ENCODE measurements around the gene HOXA3. TPM values are rescaled to one million over a fixed set of nuclear protein-coding genes. Genes with fewer than 3 reads are reported as not detected.

Gene HOXA3
- total and polyA plus RNA-seq, 2 of the 13 experiments (the other 11 are each of a cell fraction or from before 2014, with no cell fraction given), result 2.9 to 4.6 TPM

GRCh38 chr7:27095897-27096767 lies 56.3 kb downstream of the HOXA3 start, which contains the start of gene HOXA1 (continued):
- TF ChIP-seq ZNF496 (CRISPR knock-in tag; IDR thresholded peaks at IDR 0.05; ENCODE audit: insufficient replicate concordance), result no peak
- TF ChIP-seq KDM2A (CRISPR knock-in tag; IDR thresholded peaks at IDR 0.05; ENCODE audit: borderline replicate concordance, low read depth), result peak; percentile 28; the same call in 1 of the 2 replicates
- TF ChIP-seq SMAD1 (CRISPR knock-in tag; IDR thresholded peaks at IDR 0.05; ENCODE audit: borderline replicate concordance, low read depth), result no peak
- no peak for TF ChIP-seq NRL (CRISPR knock-in tag; IDR thresholded peaks at IDR 0.05; ENCODE audit: borderline replicate concordance)
- TF ChIP-seq KLF11 (CRISPR knock-in tag; IDR thresholded peaks at IDR 0.05), result no peak
- TF ChIP-seq MTERF4 (CRISPR knock-in tag; IDR thresholded peaks at IDR 0.05), result no peak
- TF ChIP-seq MYC (CRISPR knock-in tag; IDR thresholded peaks at IDR 0.05; ENCODE audit: borderline replicate concordance), result no peak
- no peak for TF ChIP-seq THRA (CRISPR knock-in tag; IDR thresholded peaks at IDR 0.05; ENCODE audit: borderline replicate concordance)
- TF ChIP-seq TCF12 (IDR thresholded peaks at IDR 0.05), result no peak
- no peak for TF ChIP-seq TCF12 (CRISPR knock-in tag; IDR thresholded peaks at IDR 0.05)
- TF ChIP-seq HIVEP1 (CRISPR knock-in tag; IDR thresholded peaks at IDR 0.05), result no peak
- no peak for TF ChIP-seq NCOA1 (CRISPR knock-in tag; IDR thresholded peaks at IDR 0.05)
- TF ChIP-seq ZFX (CRISPR knock-in tag; IDR thresholded peaks at IDR 0.05; ENCODE audit: low read depth), result peak; percentile 35; the same call in 1 of the 2 replicates
- TF ChIP-seq ZBTB40 (IDR thresholded peaks at IDR 0.05), result no peak
- no peak for TF ChIP-seq ZBTB40 (CRISPR knock-in tag; IDR thresholded peaks at IDR 0.05)

Data from HepG2 (cell line).